ENCODE measurements around the gene ZNF236.

ZNF236 gene

GRCh38 chr18:76816127-76816526, 6.2 kb upstream of the ZNF236 start:
- H3K9ac ChIP-seq (ENCODE audit: low read length): no peak overlapping the region
- no peaks in the 10 kb centered on the region for H3K27me3 ChIP-seq (ENCODE audit: low read length)
- no peak overlapping the region for H3K27ac ChIP-seq (ENCODE audit: low read depth, low read length)
- H3F3A ChIP-seq (ENCODE audit: insufficient read depth): 0 out of 2 replicates have a peak, but pooled peaks cover 12% of the 10 kb centered on the region
- H3K9me3 ChIP-seq (ENCODE audit: insufficient read depth, low read length): no peaks in the 10 kb centered on the region
- no peak overlapping the region for H2AFZ ChIP-seq (ENCODE audit: low read depth, low read length, severe bottlenecking)
- no peak overlapping the region for H3K4me3 ChIP-seq (ENCODE audit: insufficient read depth, low read length, poor library complexity, severe bottlenecking)
- 0 out of 2 replicates have a peak, but pooled peaks cover 3% of the 10 kb centered on the region for H3K36me3 ChIP-seq (ENCODE audit: low read length)
- H3K4me2 ChIP-seq (ENCODE audit: low read depth, low read length, poor library complexity, severe bottlenecking): no peak overlapping the region
- H3K9me2 ChIP-seq (replicated peaks; ENCODE audit: insufficient read depth, low read length): no peaks in the 10 kb centered on the region
- peaks cover 48% of the 10 kb centered on the region for H3K79me2 ChIP-seq (ENCODE audit: insufficient read depth, low read length)
- no peak for TF ChIP-seq EZH2phosphoT487 (conservative IDR thresholded peaks at IDR 0.05; ENCODE audit: low read length)
- TF ChIP-seq CTCF (IDR thresholded peaks at IDR 0.05; ENCODE audit: insufficient read depth, low read length, poor library complexity, severe bottlenecking): no peak
- H4K20me1 ChIP-seq (ENCODE audit: low read depth, low read length): peaks cover 3% of the 10 kb centered on the region; the same call in 1 of the 2 replicates

DNA sequence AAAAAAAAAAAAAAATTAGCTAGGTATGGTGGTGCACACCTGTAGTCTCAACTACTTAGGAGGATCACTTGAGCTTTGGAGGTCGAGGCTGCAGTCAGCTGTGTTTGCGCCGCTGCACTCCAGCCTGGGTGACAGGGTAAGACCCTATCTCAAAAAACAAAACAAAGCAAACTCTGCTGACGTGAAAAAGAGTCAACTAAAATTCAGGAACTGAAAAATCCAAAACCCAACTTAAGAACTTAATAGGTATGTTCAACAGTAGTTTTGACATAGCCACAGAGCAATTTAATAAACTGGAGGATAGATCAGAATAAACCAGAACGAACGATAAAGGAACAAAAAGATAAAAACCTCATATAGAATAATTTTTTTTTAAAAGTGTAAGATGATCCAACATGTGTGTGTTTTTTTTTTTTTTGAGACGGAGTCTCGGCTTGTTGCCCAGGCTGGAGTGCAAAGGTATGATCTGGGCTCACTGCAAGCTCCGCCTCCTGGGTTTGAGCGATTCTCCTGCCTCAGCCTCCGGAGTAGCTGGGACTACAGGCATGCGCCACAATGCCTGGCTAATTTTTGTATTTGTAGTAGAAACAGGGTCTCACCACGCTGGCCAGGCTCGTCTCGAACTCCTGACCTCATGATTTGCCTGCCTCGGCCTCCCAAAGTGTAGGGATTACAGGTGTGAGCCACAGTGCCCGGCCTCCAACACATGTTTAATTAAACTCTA, 4.3 kb upstream of the ZNF236 start:
- peaks cover 3% of the 10 kb centered on the region; the same call in 1 of the 2 replicates for H4K20me1 ChIP-seq (ENCODE audit: low read depth, low read length)
- no peak overlapping the region for H2AFZ ChIP-seq (ENCODE audit: low read depth, low read length, severe bottlenecking)
- H3F3A ChIP-seq (ENCODE audit: insufficient read depth): 0 out of 2 replicates have a peak, but pooled peaks cover 13% of the 10 kb centered on the region
- H3K36me3 ChIP-seq (ENCODE audit: low read length): 0 out of 2 replicates have a peak, but pooled peaks cover 3% of the 10 kb centered on the region
- TF ChIP-seq CTCF (IDR thresholded peaks at IDR 0.05; ENCODE audit: insufficient read depth, low read length, poor library complexity, severe bottlenecking): no peak
- TF ChIP-seq EZH2phosphoT487 (conservative IDR thresholded peaks at IDR 0.05; ENCODE audit: low read length): no peak
- no peak overlapping the region for H3K4me3 ChIP-seq (ENCODE audit: insufficient read depth, low read length, poor library complexity, severe bottlenecking)
- H3K9me2 ChIP-seq (replicated peaks; ENCODE audit: insufficient read depth, low read length): no peaks in the 10 kb centered on the region
- no peak overlapping the region for H3K27ac ChIP-seq (ENCODE audit: low read depth, low read length)
- peaks cover 59% of the 10 kb centered on the region for H3K79me2 ChIP-seq (ENCODE audit: insufficient read depth, low read length)
- no peak overlapping the region for H3K9ac ChIP-seq (ENCODE audit: low read length)
- no peaks in the 10 kb centered on the region for H3K9me3 ChIP-seq (ENCODE audit: insufficient read depth, low read length)
- H3K27me3 ChIP-seq (ENCODE audit: low read length): no peaks in the 10 kb centered on the region
- no peak overlapping the region for H3K4me2 ChIP-seq (ENCODE audit: low read depth, low read length, poor library complexity, severe bottlenecking)

- TF ChIP-seq EZH2phosphoT487 (conservative IDR thresholded peaks at IDR 0.05; ENCODE audit: low read length) (no peak), CTCF (IDR thresholded peaks at IDR 0.05; ENCODE audit: insufficient read depth, low read length, poor library complexity, severe bottlenecking) (no peak)
- no peaks in the 10 kb centered on the region for H3K27me3 ChIP-seq (ENCODE audit: low read length)
- H2AFZ ChIP-seq (ENCODE audit: low read depth, low read length, severe bottlenecking): no peak overlapping the region
- H3K36me3 ChIP-seq (ENCODE audit: low read length): 0 out of 2 replicates have a peak, but pooled peaks cover 3% of the 10 kb centered on the region
- peaks cover 28% of the 10 kb centered on the region for H3F3A ChIP-seq (ENCODE audit: insufficient read depth)
- H3K4me2 ChIP-seq (ENCODE audit: low read depth, low read length, poor library complexity, severe bottlenecking): peak overlapping the region; percentile 100
- H4K20me1 ChIP-seq (ENCODE audit: low read depth, low read length): peaks cover 3% of the 10 kb centered on the region; the same call in 1 of the 2 replicates
- H3K9me3 ChIP-seq (ENCODE audit: insufficient read depth, low read length): no peaks in the 10 kb centered on the region
- no peaks in the 10 kb centered on the region for H3K9me2 ChIP-seq (replicated peaks; ENCODE audit: insufficient read depth, low read length)
- peak overlapping the region; percentile 96 for H3K4me3 ChIP-seq (ENCODE audit: insufficient read depth, low read length, poor library complexity, severe bottlenecking)
- H3K27ac ChIP-seq (ENCODE audit: low read depth, low read length): peak overlapping the region; percentile 46
- H3K79me2 ChIP-seq (ENCODE audit: insufficient read depth, low read length): peaks cover 74% of the 10 kb centered on the region
- H3K9ac ChIP-seq (ENCODE audit: low read length): peak overlapping the region; percentile 98
These were observed 2.8 kb upstream of the ZNF236 start for GRCh38 chr18:76819411-76820136.

Data from SU-DHL-6 (cell line).